Loucy (cell line): Measurements from ENCODE around the gene AFF1.
"Not testable (repeated sequence)": the region's sequence is repeated elsewhere in the genome, so short reads cannot be mapped to it uniquely, and the experiment has no call there.

Experiments
- EZH2phosphoT487 ChIP-seq: fragments of 200-600 bp; IDR thresholded peaks from 2 replicates; pipeline ENCODE4 v1.6.1; 2018; ENCODE audit warnings: antibody characterized with exemption, mild to moderate bottlenecking, moderate library complexity, borderline replicate concordance
- TF ChIP-seq, protein P1 (sequence below): fragments of 200-600 bp; sonication (generic); conservative IDR thresholded peaks from 2 replicates; pipeline ENCODE4 v1.5.1; 2014; ENCODE audit warnings: mild to moderate bottlenecking, antibody characterized with exemption, low read length

DNA sequence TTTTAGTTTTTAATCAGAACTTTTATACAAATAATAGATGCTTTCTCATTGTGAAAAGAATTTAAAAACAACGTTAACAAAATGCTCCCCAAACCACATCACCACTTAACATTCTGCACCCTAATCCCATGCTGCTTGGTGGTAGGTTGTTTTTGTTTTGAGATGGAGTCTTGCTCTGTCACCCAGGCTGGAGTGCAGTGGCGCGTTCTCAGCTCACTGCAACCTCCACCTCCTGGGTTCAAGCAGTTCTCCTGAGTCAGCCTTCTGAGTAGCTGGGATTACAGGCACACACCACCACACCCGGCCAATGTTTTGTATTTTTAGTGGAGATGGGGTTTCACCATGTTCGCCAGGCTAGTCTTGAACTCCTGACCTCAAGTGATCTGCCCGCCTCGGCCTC, 102.4 kb downstream of the AFF1 start:
- TF ChIP-seq, protein P1, sequence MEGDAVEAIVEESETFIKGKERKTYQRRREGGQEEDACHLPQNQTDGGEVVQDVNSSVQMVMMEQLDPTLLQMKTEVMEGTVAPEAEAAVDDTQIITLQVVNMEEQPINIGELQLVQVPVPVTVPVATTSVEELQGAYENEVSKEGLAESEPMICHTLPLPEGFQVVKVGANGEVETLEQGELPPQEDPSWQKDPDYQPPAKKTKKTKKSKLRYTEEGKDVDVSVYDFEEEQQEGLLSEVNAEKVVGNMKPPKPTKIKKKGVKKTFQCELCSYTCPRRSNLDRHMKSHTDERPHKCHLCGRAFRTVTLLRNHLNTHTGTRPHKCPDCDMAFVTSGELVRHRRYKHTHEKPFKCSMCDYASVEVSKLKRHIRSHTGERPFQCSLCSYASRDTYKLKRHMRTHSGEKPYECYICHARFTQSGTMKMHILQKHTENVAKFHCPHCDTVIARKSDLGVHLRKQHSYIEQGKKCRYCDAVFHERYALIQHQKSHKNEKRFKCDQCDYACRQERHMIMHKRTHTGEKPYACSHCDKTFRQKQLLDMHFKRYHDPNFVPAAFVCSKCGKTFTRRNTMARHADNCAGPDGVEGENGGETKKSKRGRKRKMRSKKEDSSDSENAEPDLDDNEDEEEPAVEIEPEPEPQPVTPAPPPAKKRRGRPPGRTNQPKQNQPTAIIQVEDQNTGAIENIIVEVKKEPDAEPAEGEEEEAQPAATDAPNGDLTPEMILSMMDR: not testable (repeated sequence)
- TF ChIP-seq EZH2phosphoT487: not testable (repeated sequence)
